Left cardiac atrium (tissue), 4 donors: ENCODE data around the gene OSBPL5. TPM values are rescaled to one million over a fixed set of nuclear protein-coding genes. Genes with fewer than 3 reads are reported as not detected.

ENCODE experiments used
- ATAC-seq, 2 donors: fragments of 200-7000 bp; cut with Tn5 transposase; one replicate each; pipeline ENCODE4 v1.9.1; 2020; ENCODE audit warnings: mild to moderate bottlenecking in 2 of 2, moderate library complexity in 2 of 2
- DNase-seq: peaks from one replicate; pipeline ENCODE4 v3.0.0-alpha.2; 2020
- intact Hi-C, 2 donors: fragments of 100-400 bp; cut with DNase I; formaldehyde crosslinking; loops; one replicate each; pipeline versions ENCODE4 v1.14.1 to v1.15.1; 2022 to 2023
- total RNA-seq, 2 donors: library from RNA; stranded (reverse); fragmentation: NEBNext Ultra II Directional; extraction: Animal tissue kit (Norgen Biotek cat#: 25700); gene quantifications; one replicate each; pipeline ENCODE4 v1.2.1, GENCODE V29; 2021
- donor health status: DM: no; HTN: yes; CAD: no.
- donor health status: DM: no; HTN: yes; CAD: no; lungs with severe emphysema.
- donor health status: DM: yes; HTN: yes; CAD: no.
- donor health status: Dilated cardiomyopathy.

Gene OSBPL5
- total RNA-seq, 2 donors from 2014 or later: 17.3 to 21.0 TPM

DNA sequence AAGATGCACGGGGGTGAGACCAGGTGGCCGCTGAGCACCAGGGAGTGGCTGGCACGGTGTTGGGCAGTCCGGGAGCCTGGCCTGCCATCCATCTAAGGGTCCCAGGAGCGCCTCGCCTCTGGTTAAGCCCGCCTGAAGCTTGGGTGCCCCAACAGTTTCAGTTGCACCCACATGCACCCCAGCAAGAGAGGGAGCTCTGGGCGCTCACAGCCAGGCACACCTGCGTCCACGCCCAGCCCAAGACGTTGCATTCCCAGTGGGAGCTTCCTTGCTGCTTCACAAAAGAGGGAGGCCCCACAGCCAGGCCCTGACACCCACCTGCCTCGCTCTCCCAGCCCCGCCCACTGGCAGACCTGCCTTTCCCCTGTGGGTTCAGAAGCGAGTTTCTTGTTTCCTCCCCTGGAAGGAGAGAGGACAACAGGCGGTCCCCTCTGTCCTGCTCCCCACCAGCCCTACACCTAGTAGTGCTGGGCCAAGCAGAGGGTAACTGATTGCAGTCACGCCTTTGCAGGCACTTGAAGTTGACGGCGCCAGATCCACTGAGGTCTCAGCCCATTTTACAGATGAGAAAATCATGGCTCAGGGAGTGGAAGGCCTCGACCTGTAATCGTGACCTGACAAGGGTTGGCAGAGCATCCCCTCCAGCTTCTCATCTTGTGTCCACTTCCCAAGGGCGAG, 35.4 kb downstream of the OSBPL5 start:
- DNase-seq: peak; percentile 19
- intact Hi-C loops: loop anchor here in 1 of 2 donors (5.0 kb wide), 1 partner anchor 33 kb away; no protein-coding TSS in a partner anchor
- ATAC-seq: no peak

DNA sequence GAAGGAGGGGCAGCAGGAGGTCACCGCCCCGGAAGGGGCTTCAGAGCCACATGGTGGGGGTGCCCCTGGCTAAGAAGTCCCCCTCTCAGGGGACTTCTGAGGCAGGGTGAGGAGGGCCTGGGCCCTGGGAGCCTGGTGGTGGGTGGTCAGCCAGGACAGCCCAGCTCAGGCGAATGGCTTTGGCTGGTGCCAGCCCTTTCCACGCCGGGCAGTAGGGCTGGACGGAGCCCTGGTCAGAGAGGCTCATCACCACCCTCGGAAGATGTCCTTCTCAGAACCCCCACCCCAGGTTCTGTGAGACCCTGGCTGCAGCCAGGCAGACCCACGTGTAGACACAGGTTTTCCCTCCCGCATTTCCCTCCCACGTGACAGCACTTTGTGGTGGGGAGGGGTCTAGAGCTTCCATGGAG, 35.9 kb downstream of the OSBPL5 start:
- DNase-seq (no peak), ATAC-seq (no peak)
- intact Hi-C loops: loop anchor here in 1 of 2 donors (5.0 kb wide), 1 partner anchor 33 kb away; no protein-coding TSS in a partner anchor

DNA sequence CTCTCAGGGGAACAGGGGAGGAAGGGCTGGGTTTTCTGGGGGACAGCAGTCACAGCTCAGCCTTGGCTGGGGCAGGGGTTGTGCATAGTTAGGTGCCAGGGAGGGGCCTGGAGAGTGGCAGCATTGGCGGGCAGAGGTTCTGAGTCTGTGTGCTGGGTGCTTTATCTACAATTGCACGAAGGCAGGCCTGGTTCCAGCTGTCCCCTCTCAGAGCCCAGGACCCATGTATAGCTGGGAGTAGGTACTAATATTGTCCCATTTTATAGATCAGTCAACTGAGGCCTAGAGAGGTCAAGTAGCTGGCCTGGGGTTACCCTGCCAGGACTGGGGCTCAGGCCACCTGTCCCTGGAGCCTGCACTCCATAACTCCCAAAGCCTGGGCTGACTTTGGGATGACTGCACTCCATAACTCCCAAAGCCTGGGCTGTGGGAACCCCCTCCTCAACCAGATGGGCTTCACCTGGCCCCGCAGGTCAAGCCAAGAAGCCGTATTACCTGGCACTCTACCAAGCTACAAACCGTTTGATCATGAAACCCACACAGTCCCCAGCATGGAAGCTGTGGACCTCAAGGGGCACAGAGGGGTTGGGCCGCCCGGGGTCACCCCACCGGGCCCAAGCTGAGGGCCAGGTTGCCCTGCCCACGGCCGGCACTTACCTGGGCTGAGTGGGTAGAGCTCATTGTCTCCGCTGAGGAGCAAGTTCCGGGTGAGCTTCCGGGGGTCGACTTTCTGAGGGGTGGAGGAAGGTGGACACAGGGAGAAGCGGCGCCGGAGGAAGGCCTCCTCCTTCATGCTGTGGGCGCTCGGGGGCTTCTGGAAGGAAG, 36.5 kb downstream of the OSBPL5 start:
- no peak for ATAC-seq
- peak; percentile 17 for DNase-seq
- intact Hi-C loops: loop anchor here in 1 of 2 donors (5.0 kb wide), 1 partner anchor 34 kb away; no protein-coding TSS in a partner anchor

DNA sequence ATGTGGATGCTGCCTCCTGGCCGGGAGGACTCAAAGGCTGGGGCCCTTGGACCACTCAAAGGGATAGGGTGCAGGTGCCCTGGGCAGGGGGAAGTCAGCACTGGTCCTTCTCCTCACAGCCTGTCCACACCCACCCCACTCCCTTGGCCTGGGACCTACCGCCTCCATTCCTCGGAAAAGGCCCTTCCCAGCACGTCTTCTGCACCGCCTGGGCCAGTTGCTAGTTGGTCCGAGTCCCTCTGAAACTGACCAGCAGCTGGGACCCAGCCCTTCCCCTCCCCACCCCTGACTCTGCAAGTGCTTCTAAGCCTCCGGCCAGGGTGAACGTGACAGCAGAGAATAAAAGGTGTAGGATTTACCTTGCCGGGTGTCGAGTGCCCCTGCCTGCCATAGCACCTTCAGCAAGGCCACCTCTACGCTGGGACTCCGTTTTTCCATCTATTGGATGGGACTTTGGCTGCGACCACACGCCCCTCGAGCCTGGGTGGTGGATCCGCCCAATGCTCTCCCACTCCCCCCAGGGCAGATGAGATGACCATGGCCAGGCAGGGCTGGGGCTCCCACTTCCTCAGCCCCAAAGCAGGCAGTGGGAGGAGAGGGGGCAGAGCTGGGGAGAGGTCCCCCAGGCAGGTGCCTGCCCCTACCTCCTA, 37.3 kb downstream of the OSBPL5 start:
- DNase-seq (peak; percentile 24), ATAC-seq (no peak)
- intact Hi-C loops: loop anchor here in 1 of 2 donors (5.0 kb wide), 1 partner anchor 34 kb away; no protein-coding TSS in a partner anchor

DNA sequence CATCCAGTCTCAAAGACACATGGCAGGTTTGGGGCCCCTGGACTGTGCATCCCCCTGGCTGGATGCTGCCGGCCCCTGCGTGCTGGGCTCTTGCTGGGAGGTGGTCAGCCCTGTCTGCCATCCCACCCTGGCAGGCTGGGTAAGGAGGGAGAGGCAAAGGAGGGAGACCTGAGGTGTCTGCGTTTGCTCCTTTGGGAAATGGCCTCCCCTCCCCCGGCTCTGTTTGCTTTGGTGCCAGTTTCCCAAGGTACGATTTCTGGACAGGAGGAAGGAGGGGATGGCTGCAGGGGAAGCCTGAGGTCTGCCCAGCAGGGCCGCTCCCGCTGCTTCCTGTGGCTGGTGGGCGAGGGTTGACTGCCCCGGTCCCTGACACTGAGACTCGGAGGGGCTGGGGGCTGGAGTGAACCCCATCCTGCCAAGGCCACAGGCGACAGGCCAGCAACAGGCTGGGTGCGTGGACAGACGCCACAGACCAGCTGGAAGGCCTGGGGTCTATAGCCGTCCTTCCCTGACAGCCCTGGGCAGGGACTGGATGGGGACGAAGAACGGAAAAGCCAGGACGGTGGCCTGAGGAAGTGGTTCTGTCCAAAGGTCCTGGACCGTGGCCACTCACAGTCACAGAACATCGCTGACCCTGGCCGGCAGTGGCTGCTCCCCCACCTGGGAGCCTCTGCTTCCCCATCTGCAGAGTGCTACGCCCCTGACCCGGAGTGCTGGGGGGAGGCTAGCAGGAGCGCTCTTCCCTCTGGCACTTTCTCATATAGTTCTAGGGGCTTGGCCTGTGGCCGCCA, 38.0 kb downstream of the OSBPL5 start:
- ATAC-seq (no peak), DNase-seq (peak; percentile 23)
- intact Hi-C loops: loop anchor here in 1 of 2 donors (5.0 kb wide), 1 partner anchor 35 kb away; no protein-coding TSS in a partner anchor

DNA sequence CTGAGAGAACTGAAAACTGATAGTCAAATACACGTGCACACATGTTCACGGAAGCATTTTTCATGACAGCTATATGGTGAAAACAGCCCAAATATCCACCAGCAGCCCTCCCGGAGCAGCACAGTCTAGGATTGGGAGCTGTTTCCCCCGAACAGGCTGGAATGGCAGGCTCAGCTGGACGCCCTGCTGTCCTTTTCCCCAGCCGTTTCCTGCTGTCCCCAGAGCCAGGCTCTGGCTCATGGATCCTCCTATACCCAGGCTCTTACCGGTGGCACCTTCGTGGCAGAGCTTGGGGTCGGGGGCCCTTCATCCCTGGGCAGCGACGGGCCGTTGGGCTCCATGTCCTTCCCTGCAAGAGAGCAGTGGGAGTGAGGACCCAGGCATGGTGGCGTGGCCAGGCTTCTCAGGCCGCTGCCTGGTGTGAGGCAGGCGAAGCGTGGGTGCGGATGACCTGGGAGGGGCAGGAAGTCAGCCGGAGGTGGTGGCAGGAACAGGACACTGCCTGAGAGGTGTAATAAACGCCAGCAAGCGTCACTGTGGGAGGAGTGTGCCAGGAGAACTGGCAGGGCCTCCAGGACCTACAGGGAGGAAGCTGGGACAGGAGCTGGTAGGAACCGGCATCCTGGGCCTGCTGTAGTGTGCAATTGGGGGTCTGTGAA, 38.8 kb downstream of the OSBPL5 start:
- intact Hi-C loops: loop anchor here in 1 of 2 donors (5.0 kb wide), 1 partner anchor 36 kb away; no protein-coding TSS in a partner anchor
- DNase-seq (peak; percentile 75), ATAC-seq (no peak)

DNA sequence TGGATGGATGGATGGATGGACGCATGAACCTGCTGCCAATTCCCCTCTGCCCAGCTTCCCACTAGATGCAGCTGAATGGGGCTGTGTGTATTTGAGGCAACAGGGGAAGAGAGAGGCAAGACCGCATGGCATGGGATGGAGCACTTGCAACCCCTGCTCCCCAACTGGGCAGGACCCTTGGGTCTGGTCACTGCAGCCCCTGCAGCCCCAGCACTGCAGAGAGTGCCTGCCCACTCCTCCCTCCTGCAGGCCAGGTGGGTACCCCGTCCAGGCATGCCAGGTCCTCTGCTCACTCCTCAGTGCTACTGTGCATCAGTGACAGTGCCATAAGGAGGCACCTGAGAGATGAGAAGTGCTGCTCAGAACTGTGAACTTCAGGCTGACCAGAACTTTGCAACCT, 40.3 kb downstream of the OSBPL5 start:
- ATAC-seq (no peak), DNase-seq (no peak)
- intact Hi-C loops: loop anchor here in 1 of 2 donors (5.0 kb wide), 1 partner anchor 37 kb away; no protein-coding TSS in a partner anchor

DNA sequence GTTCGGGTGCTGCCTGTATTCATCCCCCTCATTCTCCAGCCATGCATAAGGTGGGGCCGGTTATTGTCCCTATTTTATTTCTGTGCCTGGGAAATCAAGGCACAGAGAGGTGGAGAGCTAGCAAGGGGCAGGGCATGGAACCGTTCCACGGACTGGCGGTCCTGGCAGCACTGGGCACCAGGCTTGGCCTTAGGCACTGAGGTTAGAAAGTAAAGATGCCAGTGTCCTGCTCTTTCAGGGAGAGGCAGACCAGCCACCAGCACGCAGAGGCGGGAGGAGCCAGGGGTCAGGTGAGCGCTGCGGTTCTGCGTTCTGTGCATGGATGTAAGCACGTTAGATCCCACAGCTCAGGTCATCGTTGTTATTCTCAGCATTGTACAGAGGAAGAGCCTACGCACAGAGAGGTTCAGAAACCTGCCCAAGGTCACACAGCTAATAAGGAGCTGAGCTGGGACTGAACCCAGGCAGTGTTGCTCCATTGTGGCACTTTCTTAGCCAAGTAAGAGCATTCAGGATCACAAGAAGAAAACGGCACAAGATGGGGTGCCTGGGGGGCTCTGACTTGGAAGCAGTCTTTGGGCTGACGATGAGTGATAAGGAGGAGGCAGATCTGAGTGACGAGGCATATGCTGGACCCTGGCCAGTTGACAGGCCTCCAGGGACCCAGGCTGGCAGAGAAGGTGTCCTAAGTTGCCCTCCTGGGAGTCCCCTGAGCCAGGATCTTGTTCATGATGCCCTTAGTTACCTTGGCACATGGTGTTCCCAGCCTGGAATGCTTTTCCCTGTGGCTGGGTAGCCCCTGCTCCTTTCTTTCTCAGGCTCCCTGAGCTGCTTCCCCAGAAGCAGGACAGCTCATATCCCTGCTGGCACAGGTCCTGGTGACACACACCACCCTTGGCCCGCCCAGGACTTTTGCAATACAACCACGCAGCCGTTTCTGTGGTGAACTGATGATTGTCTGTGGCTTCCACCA, 41.1 kb downstream of the OSBPL5 start:
- intact Hi-C loops: no loop called here
- DNase-seq (peak; percentile 90), ATAC-seq (peak; percentile 69 to 85)

DNA sequence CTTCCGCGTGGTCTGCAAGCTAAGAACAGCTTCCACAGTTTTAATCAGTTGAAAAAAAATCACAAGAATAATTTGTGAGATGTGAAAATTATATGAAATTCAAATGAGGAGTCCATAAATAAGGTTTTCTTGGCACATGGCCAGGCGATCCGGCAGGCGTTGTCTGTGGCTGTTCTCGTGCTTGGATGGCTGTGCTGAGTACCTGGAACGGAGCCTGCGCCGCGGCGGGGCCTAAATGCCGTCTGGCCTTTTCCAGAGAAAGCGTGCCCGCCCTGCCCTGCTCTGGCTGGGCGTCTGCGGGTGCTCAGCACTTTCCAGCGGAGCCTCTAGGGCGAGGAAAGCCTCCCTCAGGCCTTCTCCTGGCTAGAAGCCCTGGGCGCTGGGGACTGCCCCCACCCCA, 41.8 kb downstream of the OSBPL5 start:
- intact Hi-C loops: no loop called here
- DNase-seq: peak; percentile 84
- ATAC-seq: peak; percentile 52 to 74

DNA sequence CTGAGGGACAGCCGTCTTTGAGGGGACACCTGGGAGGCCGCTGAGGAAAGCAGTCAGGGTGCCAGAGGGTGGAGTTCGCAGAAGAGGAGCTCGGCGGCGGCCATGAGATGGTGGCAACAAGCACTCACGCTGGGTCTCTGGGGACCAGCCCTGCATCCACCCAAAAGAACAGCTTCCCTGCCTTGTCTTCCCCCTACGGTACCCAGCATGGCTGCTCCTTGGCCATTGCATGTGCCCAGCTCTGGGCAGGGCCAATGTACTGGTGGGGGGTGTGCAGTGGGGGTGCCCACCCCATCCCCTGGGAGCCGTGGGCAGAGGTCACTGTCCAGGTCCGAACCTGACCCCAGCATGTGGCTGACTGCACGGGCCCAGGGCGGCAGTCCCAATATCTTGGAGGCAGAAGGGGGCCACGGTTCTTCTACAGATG, 42.3 kb downstream of the OSBPL5 start:
- ATAC-seq (no peak), DNase-seq (peak; percentile 20)
- intact Hi-C loops: no loop called here

DNA sequence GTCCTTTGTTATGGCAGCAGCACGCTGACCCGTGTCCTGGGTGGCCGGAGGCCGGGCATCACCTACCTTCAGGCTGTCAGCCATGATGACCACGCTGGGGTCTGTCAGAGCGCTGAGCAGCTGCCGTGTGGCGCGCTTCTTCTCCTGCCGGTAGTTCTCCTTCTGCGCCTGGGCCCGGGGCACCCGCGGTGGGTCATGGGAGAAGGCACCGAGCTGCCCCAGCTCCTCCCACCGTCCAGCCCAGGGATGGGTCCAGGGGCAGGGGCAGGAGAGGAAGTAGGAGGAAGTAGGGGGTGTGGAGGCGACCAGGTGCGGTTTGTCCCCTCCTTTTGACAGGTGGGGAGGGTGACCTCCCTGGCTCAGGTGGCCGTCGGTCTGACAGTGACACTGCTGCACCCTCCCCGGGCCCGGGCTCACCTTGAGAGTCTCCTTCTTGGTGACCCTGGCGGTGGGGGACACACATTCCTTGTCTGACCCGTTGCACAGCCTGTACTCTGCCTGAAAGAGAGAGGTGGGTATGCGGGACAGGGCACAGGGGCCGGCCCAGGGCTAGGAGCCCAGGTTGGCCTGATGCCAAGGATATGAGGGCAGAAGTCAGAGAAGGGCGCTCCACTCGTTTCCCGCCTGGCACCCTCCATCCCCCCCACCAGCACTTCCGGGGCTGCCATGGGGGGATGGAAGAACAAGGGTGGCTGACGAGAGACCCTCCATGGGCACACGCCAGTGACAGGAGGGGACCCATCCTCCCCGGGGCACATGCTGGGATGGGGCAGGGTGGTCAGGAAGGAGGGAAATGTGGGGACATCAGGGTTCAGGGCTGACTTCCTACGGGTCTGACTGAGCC, 43.0 kb downstream of the OSBPL5 start:
- DNase-seq: peak; percentile 22
- intact Hi-C loops: no loop called here
- no peak for ATAC-seq

DNA sequence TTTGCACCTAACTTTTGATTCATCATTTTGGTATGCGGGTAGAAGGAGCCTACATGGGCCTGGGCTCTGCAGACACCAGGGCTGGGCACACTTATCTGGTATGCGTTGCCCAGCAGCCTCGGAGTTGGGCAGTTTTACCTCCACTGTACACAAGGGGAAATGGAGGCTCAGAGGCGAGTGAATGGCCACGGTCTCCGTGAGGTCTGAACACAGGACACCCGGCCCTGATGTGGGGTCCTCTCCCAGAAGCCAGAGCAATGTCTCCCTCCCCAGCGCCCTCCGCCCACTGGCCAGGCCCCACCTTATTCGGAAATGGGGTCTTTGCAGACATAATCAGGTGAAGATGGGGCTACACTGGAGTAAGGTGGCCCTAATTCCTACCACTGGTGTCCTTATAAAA, 43.7 kb downstream of the OSBPL5 start:
- intact Hi-C loops: no loop called here
- no peak for DNase-seq
- no peak for ATAC-seq

DNA sequence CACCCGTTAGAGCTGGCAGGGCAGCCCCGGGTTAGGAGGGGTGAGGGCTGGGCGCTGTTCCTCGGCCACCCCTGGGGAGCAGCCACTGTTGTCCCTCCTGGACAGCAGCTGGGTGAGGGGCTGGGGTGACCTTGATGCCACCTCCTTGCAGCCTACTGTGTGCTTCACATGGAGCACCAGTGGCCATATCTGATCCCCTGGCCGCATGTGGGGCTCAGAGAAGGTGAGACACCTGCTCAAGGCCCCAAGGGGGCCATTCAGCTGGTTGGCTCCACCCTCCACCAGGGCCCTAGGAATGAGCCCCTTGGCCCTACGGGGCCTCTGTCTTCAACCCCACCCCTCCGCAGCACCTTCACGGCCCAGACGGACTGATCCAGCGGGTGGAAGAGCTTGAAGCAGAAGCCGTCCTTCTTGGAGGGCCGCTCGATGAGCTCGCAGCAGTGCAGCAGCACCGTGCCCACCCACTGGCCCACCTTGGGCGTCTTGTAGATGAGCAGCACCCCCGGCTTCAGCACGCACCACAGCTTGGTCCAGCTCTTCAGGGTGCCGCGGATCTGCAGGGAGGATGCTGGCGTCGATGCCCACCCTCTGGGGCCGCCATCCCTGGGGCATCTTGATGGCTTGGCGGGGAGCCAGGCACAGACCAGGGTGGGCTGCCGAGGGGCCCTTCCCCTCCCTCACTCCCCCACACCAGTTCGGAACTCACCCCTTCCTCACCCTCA, 44.9 kb downstream of the OSBPL5 start:
- intact Hi-C loops: no loop called here
- DNase-seq (peak; percentile 21), ATAC-seq (no peak)

DNA sequence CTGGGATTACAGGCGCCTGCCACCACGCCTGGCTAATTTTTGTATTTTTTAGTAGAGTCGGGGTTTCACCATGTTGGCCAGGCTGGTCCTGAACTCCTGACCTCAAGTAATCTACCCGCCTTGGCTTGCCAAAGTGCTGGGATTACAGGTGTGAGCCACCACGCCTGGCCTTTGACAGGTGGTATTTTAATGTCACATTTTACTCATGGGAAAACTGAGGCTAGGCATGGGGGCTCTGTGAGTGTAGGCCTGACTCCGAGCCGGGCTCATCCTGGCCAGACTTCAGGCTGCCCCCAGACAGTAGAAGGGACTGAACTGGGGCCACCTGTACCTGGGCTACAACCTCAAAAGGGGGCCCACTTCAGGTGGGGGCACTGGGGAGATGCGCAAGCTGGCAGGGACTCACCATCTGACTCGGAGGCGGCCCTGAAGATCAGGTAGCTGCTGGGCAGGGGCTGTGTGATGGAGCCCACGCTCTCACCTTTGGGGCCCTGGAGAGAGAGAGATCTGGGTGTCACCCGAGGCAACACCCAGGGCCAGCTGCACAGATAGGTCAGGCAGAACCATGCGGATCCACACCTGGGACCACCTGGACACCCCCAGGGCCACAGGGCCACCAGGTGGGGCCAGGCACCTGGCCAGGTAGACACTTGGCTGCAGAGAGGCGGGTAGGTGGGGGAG, 45.8 kb downstream of the OSBPL5 start:
- ATAC-seq: no peak
- DNase-seq: peak; percentile 18
- intact Hi-C loops: no loop called here

DNA sequence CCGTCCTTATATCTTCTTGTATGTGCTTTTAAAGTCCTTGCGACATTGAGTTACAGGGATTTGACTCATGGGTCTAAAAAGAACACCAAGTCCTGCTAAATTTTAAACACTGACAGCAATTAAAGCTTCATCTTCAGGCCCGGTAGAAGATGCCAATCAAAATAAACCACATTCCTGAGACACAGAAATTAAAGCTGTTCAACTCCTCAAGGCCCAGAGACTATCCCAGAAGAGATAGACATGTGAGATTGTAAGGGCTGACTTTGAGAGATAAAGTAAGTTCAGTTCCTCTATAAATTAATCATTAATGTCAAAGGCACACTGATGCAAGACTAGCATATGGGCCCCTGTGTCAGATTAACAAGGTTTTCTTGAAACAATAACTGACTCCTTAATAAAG, 49.8 kb downstream of the OSBPL5 start:
- intact Hi-C loops: no loop called here
- ATAC-seq (no peak), DNase-seq (no peak)
